Prostate gland (tissue), 2 donors: ENCODE data around the gene CELA3A. TPM values are rescaled to one million over a fixed set of nuclear protein-coding genes. Genes with fewer than 3 reads are reported as not detected.

ENCODE experiments used
- DNase-seq: peaks from one replicate; pipeline ENCODE4 v3.0.0-alpha.2; 2019; ENCODE audit warnings: low spot score
- H3K27ac ChIP-seq, 2 donors: fragments of 200-600 bp; sonication (generic); 2 replicates each; pipeline ENCODE4 v1.5.1; 2017 to 2019
- H3K27me3 ChIP-seq: fragments of 200-600 bp; sonication (generic); replicated peaks from 2 replicates; pipeline ENCODE4 v1.5.1; 2019; ENCODE audit not compliant: insufficient read depth
- H3K36me3 ChIP-seq, 2 donors: fragments of 200-600 bp; sonication (generic); 1 replicate in 1 of 2; 2 replicates in 1 of 2; pipeline versions ENCODE4 v1.5.1 to v1.8.1; 2017 to 2019
- H3K4me1 ChIP-seq: fragments of 200-600 bp; sonication (generic); replicated peaks from 2 replicates; pipeline ENCODE4 v1.5.1; 2019
- H3K4me3 ChIP-seq, 2 donors: fragments of 200-600 bp; sonication (generic); 2 replicates each; pipeline ENCODE4 v1.5.1; 2017 to 2019
- H3K9me3 ChIP-seq: fragments of 200-600 bp; sonication (generic); 2 replicates; pipeline ENCODE4 v1.5.1; 2017
- CTCF ChIP-seq, 4 experiments: fragments of 200-600 bp in 2 of 4; fragments of 450-650 bp in 2 of 4; sonication (generic) in 2 of 4; IDR thresholded peaks; 1 replicate in 3 of 4; 2 replicates in 1 of 4; pipeline ENCODE4 v1.5.1; 2016 to 2019; ENCODE audit warnings: antibody characterized with exemption in 4 of 4, mild to moderate bottlenecking in 2 of 4, moderate library complexity in 2 of 4
- POLR2A ChIP-seq: fragments of 450-650 bp; IDR thresholded peaks from one replicate; pipeline ENCODE4 v1.6.1; 2016; ENCODE audit warnings: antibody characterized with exemption, mild to moderate bottlenecking
- POLR2AphosphoS5 ChIP-seq: sonication (generic); formaldehyde crosslinking; IDR thresholded peaks from one replicate; pipeline ENCODE4 v1.6.1; 2017; ENCODE audit warnings: antibody characterized with exemption
- WGBS: methylation state at CpG from one replicate; pipeline ENCODE4 v1.1.5; 2018; 5-methylcytosine and 5-hydroxymethylcytosine counted together
- intact Hi-C: fragments of 100-400 bp; cut with DNase I; formaldehyde crosslinking; loops from one replicate; pipeline ENCODE4 v1.14.2; 2022
- total RNA-seq, 2 donors: library from RNA; depleted of rRNA; stranded (reverse); fragments of >200 nt; gene quantifications; one replicate each; pipeline ENCODE4 v1.1.0, GENCODE V29; 2016

Gene CELA3A
- total RNA-seq, 2 donors from 2014 or later: not detected

- WGBS: 84% methylated on average over 6 of the region's 6 CpGs
- TF ChIP-seq POLR2AphosphoS5 (no peak), CTCF (IDR thresholded peaks at IDR 0.05) (no peak), POLR2A (no peak)
Measured at GRCh38 chr1:22021061-22021460, 19.6 kb downstream of the CELA3A start.

GRCh38 chr1:22024485-22025367 lies 23.3 kb downstream of the CELA3A start:
- H3K4me3 ChIP-seq: peak overlapping the region; percentile 90 to 99
- peak overlapping the region; percentile 96 to 99 for H3K27ac ChIP-seq
- intact Hi-C loops: no loop called here
- H3K4me1 ChIP-seq: no peaks in the 10 kb centered on the region
- WGBS: 14% methylated on average over 33 of the region's 33 CpGs
- peak; percentile 27 for DNase-seq
- no peak for TF ChIP-seq POLR2A
- no peak for TF ChIP-seq POLR2AphosphoS5
- no peak for TF ChIP-seq CTCF (IDR thresholded peaks at IDR 0.05)
- H3K36me3 ChIP-seq: no peaks in the 10 kb centered on the region
- no peaks in the 10 kb centered on the region for H3K27me3 ChIP-seq
- no peaks in the 10 kb centered on the region for H3K9me3 ChIP-seq

More at GRCh38 chr1:22021061-22021460, 19.6 kb downstream of the CELA3A start:
- Histone ChIP-seq H3K27ac (no peak overlapping the region), H3K4me1 (no peaks in the 10 kb centered on the region), H3K9me3 (no peaks in the 10 kb centered on the region), H3K36me3 (no peaks in the 10 kb centered on the region), H3K27me3 (no peaks in the 10 kb centered on the region), H3K4me3 (no peak overlapping the region)
- intact Hi-C loops: no loop called here
- no peak for DNase-seq

- Histone ChIP-seq H3K4me3 (peak overlapping the region; percentile 90 to 99), H3K4me1 (no peaks in the 10 kb centered on the region), H3K36me3 (no peaks in the 10 kb centered on the region), H3K27ac (peak overlapping the region; percentile 96 to 99), H3K27me3 (no peaks in the 10 kb centered on the region), H3K9me3 (no peaks in the 10 kb centered on the region)
- intact Hi-C loops: no loop called here
- peak; percentile 87 for DNase-seq
- TF ChIP-seq POLR2A (peak; percentile 66), CTCF (IDR thresholded peaks at IDR 0.05) (peak in 1 of 4 experiments; percentile 8), POLR2AphosphoS5 (peak; percentile 95)
- WGBS: under 1% methylated on average over 42 of the region's 42 CpGs
Measured at GRCh38 chr1:22025368-22026155, 24.1 kb downstream of the CELA3A start.

GRCh38 chr1:22026924-22027289 lies 25.4 kb downstream of the CELA3A start:
- Histone ChIP-seq H3K27ac (no peak overlapping the region), H3K4me3 (no peak overlapping the region), H3K27me3 (no peaks in the 10 kb centered on the region), H3K4me1 (no peaks in the 10 kb centered on the region), H3K36me3 (no peaks in the 10 kb centered on the region), H3K9me3 (no peaks in the 10 kb centered on the region)
- TF ChIP-seq POLR2AphosphoS5: no peak
- DNase-seq: no peak
- WGBS: 82% methylated on average over 3 of the region's 3 CpGs
- intact Hi-C loops: no loop called here

GRCh38 chr1:22030057-22030456 lies 28.6 kb downstream of the CELA3A start:
- H3K9me3 ChIP-seq: no peaks in the 10 kb centered on the region
- no peaks in the 10 kb centered on the region for H3K36me3 ChIP-seq
- WGBS: 70% methylated on average over 4 of the region's 4 CpGs
- DNase-seq: no peak
- H3K27me3 ChIP-seq: no peaks in the 10 kb centered on the region
- intact Hi-C loops: no loop called here
- H3K4me1 ChIP-seq: no peaks in the 10 kb centered on the region
- TF ChIP-seq POLR2AphosphoS5 (no peak), CTCF (IDR thresholded peaks at IDR 0.05) (no peak), POLR2A (no peak)
- H3K27ac ChIP-seq: no peak overlapping the region
- H3K4me3 ChIP-seq: no peak overlapping the region
